ENCODE data around the gene KRTAP10-5. TPM values are rescaled to one million over a fixed set of nuclear protein-coding genes. Genes with fewer than 3 reads are reported as not detected.
"Not testable (repeated sequence)": the region's sequence is repeated elsewhere in the genome, so short reads cannot be mapped to it uniquely, and the experiment has no call there.

KRTAP10-5 gene
- total RNA-seq, 1 donor from 2014 or later: not detected

DNA sequence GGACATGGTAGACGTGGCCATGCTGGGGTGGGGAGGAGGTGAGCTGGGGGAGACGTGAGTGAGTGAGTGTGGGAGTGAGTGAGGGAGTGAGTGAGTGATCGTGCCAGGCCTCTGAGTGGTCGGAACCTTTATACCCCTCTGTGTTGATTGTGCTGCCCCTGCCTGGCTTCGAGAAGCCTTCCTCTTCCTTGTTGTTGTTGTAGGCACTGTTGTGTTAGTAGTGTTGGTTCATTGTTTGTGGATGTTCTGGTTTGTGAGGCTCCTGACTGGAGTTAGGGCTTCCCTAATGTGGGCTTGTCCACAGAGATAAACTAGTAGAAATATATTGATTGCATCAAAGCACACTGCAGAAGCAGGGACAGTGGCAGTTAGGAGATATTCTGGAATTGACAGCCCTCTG is 21.7 kb downstream of the KRTAP10-5 start, which contains the start of gene KRTAP10-3:
Gene KRTAP10-3 (minus strand): TSS at position 101 of the 400 bp plus-strand sequence. CDS start 80 bp downstream, at position 21.
- Mint-ChIP-seq H3K4me3 (ENCODE audit: unreplicated experiment) (no peak within 1 kb of the TSS), H3K27ac (ENCODE audit: unreplicated experiment) (peak within 1 kb of the TSS; percentile 71), H3K9me3 (ENCODE audit: unreplicated experiment) (peaks cover 12% of the 10 kb centered on the region), H3K36me3 (ENCODE audit: unreplicated experiment) (peaks cover 9% of the 10 kb centered on the region), H3K27me3 (ENCODE audit: unreplicated experiment) (peaks cover 9% of the 10 kb centered on the region), H3K4me1 (ENCODE audit: low read depth, unreplicated experiment) (peaks cover 7% of the 10 kb centered on the region)
- no peak for DNase-seq
- TF ChIP-seq, protein P1, sequence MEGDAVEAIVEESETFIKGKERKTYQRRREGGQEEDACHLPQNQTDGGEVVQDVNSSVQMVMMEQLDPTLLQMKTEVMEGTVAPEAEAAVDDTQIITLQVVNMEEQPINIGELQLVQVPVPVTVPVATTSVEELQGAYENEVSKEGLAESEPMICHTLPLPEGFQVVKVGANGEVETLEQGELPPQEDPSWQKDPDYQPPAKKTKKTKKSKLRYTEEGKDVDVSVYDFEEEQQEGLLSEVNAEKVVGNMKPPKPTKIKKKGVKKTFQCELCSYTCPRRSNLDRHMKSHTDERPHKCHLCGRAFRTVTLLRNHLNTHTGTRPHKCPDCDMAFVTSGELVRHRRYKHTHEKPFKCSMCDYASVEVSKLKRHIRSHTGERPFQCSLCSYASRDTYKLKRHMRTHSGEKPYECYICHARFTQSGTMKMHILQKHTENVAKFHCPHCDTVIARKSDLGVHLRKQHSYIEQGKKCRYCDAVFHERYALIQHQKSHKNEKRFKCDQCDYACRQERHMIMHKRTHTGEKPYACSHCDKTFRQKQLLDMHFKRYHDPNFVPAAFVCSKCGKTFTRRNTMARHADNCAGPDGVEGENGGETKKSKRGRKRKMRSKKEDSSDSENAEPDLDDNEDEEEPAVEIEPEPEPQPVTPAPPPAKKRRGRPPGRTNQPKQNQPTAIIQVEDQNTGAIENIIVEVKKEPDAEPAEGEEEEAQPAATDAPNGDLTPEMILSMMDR (IDR thresholded peaks at IDR 0.05; ENCODE audit: partially characterized antibody, unreplicated experiment): no peak

DNA sequence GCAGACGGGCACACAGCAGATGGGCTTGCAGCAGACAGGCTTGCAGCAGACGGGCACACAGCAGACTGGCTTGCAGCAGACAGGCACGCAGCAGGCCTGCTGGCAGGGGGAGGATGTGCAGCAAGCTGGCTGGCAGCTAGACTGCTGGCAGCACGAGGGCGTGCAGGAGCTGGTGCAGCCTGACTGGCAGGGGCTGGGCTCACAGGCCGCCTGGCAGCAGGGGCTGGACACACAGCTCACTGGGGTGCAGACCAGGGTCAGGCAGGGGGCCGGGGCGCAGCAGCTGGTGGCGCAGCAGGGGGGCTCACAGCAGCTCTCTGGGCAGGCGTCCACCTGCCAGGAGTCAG is 22.1 kb downstream of the KRTAP10-5 start:
- H3K4me3 Mint-ChIP-seq (ENCODE audit: unreplicated experiment); H3K4me1 Mint-ChIP-seq (ENCODE audit: low read depth, unreplicated experiment); DNase-seq; H3K27me3 Mint-ChIP-seq (ENCODE audit: unreplicated experiment); H3K36me3 Mint-ChIP-seq (ENCODE audit: unreplicated experiment): not testable (repeated sequence)
- H3K9me3 Mint-ChIP-seq (ENCODE audit: unreplicated experiment): peaks cover 12% of the 10 kb centered on the region
- peak overlapping the region; percentile 29 for H3K27ac Mint-ChIP-seq (ENCODE audit: unreplicated experiment)

DNA sequence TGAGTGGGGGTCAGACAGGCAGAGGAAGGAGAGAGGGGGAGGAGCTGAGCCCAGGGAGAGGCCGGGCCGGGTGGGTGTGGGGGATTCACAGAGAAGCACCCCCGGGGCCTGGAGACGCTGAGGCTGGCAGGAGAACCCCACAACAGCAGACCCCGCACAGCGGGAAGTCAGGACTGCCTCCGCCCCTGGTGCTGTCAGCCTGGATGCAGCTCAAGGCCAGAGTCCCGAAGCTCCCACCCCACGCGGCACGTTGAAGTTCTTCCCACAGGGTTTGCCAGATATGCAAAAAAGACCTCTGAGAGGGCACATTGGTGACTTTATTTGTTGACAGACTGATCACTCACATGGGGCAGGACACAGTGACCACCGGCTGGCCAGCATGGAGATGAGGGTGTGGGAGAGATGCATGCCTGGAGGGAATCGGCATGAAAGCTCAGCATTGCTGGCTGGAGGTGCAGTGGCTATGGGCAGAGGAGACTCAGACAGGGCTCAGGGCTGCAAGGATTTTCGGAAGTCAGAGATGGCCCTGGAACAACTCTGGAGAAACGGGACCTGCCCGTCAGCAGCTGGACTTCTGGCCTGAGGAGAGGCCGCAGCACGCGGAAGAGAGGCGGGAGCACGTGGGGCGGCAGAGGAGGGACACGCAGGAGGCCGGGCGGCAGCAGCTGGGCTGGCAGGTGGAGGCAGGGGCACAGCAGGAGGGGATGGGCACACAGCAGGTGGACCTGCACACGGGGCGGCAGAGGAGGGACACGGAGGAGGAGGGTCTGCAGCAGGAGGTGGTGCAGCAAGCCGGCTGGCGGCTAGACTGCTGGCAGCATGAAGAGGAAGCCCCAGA is 22.7 kb downstream of the KRTAP10-5 start:
- H3K4me3 Mint-ChIP-seq (ENCODE audit: unreplicated experiment): no peak overlapping the region
- peaks cover 9% of the 10 kb centered on the region for H3K36me3 Mint-ChIP-seq (ENCODE audit: unreplicated experiment)
- H3K27me3 Mint-ChIP-seq (ENCODE audit: unreplicated experiment): peaks cover 10% of the 10 kb centered on the region
- peaks cover 7% of the 10 kb centered on the region for H3K4me1 Mint-ChIP-seq (ENCODE audit: low read depth, unreplicated experiment)
- TF ChIP-seq, protein P1 (IDR thresholded peaks at IDR 0.05; ENCODE audit: partially characterized antibody, unreplicated experiment): no peak
- no peak for DNase-seq
- H3K9me3 Mint-ChIP-seq (ENCODE audit: unreplicated experiment): peaks cover 12% of the 10 kb centered on the region
- H3K27ac Mint-ChIP-seq (ENCODE audit: unreplicated experiment): peak overlapping the region; percentile 71

DNA sequence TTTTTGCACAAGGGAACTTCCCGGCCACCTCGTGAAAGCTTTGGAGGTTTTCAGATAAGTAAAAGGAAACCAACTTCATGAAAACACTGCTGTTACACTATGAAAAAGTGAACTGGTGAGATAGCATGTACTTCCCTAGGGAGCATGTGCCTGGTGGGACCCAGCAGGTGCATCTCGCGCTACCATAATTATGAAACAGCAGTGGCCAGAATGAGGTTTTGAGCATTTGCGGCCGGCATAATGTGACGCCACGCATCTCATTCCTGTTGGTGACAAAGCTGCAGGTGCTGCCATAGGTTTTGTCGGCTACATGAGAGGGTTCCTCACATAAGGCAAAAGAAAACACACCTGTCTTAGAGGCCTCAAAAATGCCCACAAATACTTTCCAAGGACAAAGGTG is 23.5 kb downstream of the KRTAP10-5 start:
- TF ChIP-seq, protein P1 (IDR thresholded peaks at IDR 0.05; ENCODE audit: partially characterized antibody, unreplicated experiment): no peak
- no peak for DNase-seq
- peaks cover 9% of the 10 kb centered on the region for H3K36me3 Mint-ChIP-seq (ENCODE audit: unreplicated experiment)
- H3K9me3 Mint-ChIP-seq (ENCODE audit: unreplicated experiment): peaks cover 12% of the 10 kb centered on the region
- H3K4me3 Mint-ChIP-seq (ENCODE audit: unreplicated experiment): no peak overlapping the region
- no peak overlapping the region for H3K27ac Mint-ChIP-seq (ENCODE audit: unreplicated experiment)
- peaks cover 7% of the 10 kb centered on the region for H3K4me1 Mint-ChIP-seq (ENCODE audit: low read depth, unreplicated experiment)
- peaks cover 11% of the 10 kb centered on the region for H3K27me3 Mint-ChIP-seq (ENCODE audit: unreplicated experiment)

DNA sequence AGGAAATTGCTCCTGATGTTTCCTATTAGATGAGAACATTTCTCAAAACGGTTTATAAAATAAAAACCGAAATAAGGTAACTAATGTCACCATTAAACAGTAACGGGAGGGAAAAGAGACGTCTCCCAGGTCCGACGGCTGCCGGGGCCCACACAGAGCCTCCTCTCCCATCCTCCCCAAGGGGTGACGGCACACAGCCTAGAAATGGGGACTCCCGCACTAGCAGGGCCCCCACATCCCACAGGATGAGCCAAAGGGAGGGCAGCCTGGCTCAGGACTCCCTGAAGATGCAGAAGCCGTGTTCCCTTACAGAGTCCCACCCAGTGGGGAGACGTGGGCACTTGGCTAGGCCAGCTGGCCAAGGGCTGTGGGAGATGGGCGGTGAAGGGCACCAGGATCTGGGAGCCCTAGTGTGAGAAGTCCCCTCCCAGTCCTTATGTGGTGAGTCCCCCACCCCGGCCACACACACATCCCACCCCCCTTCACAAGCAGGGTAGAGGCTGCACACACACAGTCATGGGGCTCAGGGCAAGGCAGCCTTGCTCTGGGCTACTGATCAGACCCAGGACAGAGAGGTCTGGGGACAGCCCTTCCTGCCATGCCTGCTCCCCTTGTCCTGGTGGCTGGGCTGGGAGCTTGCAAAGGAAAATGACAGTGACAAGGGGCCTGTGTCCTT is 25.1 kb downstream of the KRTAP10-5 start:
- Mint-ChIP-seq H3K4me1 (ENCODE audit: low read depth, unreplicated experiment) (peaks cover 12% of the 10 kb centered on the region), H3K4me3 (ENCODE audit: unreplicated experiment) (no peak overlapping the region)
- no peak for DNase-seq

More for the DNA sequence above, 25.1 kb downstream of the KRTAP10-5 start:
- peaks cover 16% of the 10 kb centered on the region for H3K9me3 Mint-ChIP-seq (ENCODE audit: unreplicated experiment)
- H3K27ac Mint-ChIP-seq (ENCODE audit: unreplicated experiment): no peak overlapping the region
- peaks cover 9% of the 10 kb centered on the region for H3K36me3 Mint-ChIP-seq (ENCODE audit: unreplicated experiment)
- peaks cover 22% of the 10 kb centered on the region for H3K27me3 Mint-ChIP-seq (ENCODE audit: unreplicated experiment)
- TF ChIP-seq, protein P1 (IDR thresholded peaks at IDR 0.05; ENCODE audit: partially characterized antibody, unreplicated experiment): no peak

Data from glutamatergic neuron (in vitro differentiated cells).